Measurements from ENCODE around the gene SLC25A21.
A peak's percentile ranks its signal among the peaks of the same experiment; 100 is the strongest.

Gene SLC25A21

GRCh38 chr14:36683083-36683724, 489.2 kb downstream of the SLC25A21 start:
- no peak for DNase-seq

- no peak for DNase-seq
These were observed 490.1 kb downstream of the SLC25A21 start for GRCh38 chr14:36682338-36682737.

DNA sequence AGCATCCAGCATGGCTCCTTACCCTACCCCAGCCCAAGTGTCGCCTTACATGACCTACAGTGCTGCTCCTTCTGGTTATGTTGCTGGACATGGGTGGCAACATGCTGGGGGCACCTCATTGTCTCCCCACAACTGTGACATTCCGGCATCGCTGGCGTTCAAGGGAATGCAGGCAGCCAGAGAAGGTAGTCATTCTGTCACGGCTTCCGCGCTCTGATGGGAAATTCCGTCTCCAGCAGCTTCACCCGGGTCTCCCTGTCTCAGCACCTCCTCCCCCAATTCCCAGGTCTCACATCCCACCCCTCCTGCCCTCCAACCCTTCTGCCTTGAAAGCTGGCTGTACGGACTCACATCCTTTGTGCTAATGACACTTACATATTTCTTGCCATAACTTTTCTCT, 496.2 kb downstream of the SLC25A21 start:
- no peak for DNase-seq

DNA sequence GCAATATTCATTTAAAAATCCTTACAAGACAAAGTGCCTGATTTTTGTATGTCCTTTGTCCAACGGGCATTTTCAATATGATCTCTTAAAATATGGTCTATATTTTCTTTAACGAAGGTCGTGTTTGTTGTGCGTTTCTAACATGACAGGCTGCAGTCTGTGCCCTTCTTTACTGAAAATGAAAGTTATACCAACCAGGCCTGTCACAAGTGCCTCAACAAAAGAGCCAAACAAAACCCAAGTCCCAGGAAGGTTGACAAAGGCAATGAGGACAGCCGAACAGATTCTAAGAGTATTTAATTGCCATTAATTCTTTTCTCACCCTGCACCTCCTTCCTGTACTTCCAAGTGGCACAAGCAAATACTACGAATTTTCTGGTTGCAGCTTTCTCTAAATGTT, 496.8 kb downstream of the SLC25A21 start:
- DNase-seq = no peak

DNA sequence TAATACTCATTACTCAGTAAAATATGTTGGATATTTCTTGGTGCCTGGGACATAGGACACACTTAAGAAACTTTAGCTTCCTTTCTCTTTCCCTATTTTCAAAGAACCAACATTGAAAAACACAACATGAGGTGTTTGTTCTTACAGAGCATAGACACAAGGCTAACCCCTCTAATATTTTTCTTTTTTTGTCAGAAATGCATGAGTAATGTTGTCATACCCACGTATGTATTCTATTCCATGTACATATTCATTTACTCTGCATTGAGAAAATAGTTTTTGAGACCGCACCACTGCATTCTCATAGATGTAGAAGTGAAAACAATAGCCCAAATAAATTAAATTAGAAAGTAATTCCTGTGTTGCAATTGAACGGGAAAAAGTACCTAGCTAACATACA, 497.7 kb downstream of the SLC25A21 start:
- DNase-seq = no peak

DNA sequence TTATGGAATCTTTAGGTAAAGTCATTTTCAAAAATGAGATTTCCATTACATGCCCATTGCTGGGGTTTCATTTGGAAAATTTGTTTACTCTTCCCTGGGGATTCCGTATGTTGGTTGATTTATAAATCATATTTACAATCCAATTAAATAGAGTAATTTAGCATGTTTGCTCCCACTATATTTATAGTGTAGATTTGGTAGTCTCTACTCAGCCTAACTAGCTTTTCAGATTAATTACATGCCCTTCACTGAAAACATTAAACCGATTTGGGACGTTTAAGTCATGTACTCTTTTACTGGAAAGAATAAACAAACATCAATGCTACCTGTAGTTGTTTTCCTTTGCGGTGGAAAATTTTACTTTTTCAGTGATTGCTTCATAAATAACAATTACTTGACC, 500.3 kb downstream of the SLC25A21 start:
- no peak for DNase-seq

DNA sequence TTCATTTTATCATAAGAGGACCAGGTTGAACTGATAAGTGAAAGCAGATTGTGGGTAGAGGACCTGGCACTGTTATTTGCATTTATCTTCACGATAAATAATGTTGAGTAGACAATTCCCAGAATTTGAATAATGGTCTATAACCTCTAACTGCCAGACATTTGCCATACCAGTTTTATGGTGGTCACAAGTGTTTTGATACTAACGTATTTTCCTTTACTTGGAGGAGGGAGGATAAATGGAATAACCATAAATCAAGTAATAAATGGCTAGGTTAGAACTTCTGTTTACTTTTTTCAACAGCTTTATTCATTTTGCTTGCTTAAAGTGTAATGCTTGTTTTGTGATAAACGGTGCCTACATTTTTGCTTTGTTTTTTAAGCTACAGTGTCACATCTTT, 501.3 kb downstream of the SLC25A21 start:
- no peak for DNase-seq

- DNase-seq = no peak
These were observed 504.7 kb downstream of the SLC25A21 start for GRCh38 chr14:36667679-36668078.

- no peak for DNase-seq
These were observed 505.8 kb downstream of the SLC25A21 start for GRCh38 chr14:36666416-36667206.

GRCh38 chr14:36665887-36666415, 506.5 kb downstream of the SLC25A21 start:
- no peak for DNase-seq

DNA sequence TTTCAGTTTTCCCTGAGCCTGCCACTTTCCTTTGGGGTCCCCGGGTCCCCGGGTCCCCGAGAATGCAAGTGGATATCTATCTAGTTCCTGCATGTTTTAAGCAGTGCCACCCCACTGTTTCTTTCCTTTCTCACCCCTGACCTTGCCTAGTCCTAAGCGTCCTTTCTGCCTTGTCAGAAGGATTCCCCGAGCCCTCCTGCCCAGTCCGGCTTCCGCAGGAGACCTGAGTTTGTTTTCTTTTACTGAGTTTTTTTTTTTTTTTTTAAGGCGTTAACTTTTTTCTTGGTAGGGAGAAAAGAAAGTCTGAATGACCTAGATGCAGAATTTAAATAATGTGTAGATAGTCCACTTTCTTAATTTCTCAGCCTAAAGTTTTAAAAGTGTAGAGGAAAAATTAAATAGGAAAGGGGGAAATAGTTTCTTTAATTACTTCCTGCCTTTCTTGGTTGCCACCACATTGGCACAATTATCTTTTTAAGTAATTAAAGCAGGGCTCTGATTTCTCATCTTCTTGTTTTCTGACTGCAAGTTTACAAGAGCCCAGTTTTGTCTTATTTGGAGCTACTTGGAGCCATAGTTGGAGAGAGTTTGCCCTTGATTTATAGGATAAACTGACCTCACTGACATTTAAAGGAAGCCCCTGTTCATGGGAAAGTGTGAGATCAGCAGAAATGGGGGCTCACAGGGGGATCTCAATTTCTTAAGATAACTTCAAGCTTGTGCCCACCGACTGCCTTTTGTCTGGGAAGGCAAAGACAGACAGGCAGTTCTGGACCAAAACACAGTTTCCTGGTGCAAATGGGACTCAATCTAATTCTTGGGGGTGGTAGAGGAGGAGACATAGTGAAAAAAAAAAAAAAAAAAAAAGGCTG, 507.8 kb downstream of the SLC25A21 start:
- no peak for DNase-seq

DNA sequence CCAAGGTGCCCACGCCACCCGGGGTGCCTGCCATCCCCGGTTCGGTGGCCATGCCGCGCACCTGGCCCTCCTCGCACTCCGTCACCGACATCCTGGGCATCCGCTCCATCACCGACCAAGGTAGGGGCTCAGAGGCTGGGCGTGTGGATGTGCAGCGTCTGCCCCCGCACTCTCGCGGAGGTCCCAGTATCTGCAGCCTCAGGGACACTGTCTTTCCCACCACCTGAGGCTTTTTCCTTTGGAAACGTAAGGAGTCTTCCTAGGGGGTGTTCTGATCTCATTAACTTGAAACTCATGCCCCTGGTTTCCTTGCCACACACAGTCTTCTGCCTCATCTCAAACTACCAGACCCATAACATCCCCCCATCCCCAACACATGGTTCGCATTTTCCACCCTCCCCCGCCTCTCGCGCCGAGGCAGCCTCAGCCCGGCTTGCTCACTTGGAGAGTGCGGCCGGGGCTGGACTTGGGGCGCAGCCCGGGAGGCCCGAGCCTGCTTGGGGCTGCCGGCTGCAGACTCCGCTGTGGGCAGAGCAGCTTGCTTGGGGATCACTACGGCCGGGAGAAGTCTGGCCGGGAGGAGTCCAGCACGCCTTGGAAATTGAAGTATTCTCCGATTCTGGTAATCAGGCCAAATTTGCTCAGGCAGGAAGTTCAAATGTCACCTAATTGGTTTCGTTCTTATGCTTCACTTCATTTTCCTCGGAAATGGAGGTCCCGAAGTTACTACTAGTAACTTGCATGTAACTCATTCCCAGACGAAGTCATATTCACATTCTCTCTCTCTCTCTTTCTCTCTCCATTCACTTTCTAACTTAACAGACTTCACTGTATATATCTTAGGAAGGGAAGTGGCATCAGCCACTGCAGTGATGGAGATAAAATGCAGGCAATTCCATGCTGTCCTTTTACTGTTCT, 508.7 kb downstream of the SLC25A21 start:
- no peak for DNase-seq

- DNase-seq = no peak
These were observed 509.6 kb downstream of the SLC25A21 start for GRCh38 chr14:36662543-36663403.

DNA sequence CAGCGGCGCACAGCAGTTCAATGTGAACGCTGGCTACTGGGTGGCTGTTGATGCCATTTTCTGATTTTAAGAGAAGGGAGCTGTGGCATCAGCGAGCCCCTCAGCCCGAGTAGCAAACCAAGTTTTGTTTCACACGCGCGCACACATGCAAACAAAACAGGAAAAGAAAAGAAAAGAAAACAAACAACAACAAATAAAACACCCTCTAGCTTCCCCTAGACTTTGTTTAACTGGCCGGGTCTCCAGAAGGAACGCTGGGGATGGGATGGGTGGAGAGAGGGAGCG, 510.2 kb downstream of the SLC25A21 start:
- no peak for DNase-seq

DNA sequence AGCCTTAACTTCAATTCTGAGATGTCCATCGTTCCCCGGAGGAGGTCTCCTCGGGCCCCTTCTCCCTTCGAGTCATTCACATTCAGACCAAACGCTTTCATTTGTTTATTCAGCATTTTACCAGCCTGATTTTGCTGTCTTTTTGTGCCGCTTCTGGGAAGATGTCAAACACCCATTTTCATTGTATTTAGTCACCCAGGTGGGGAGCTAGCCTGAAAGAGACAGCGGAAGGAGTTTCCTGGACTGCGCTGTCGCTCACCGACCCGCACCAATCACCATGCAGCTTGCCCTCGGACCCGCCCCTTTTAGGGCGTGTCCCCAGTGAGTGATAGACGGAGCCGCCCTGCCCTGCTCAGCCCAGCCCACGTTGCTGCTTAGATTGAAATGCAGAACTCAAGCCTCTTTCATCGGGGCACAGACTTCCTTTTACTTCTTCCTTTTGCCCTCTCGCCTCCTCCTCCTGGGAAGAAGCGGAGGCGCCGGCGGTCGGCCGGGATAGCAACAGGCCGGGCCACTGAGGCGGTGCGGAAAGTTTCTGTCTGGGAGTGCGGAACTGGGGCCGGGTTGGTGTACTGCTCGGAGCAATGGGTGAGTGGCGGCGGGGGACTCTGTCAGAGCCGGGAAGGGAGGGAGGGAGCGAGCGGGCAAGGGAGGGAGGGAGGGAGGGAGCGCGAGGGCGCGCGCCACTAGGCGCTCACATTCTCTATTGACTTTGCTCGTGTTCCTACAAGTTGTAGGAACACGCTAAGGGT, 510.7 kb downstream of the SLC25A21 start, which contains the start of gene PAX9:
Gene PAX9, plus strand, starts transcription at position 355 of the 752 bp plus-strand sequence. Its CDS starts 230 bp downstream, at position 585.
- peak; percentile 66 for DNase-seq

- DNase-seq = no peak
These were observed 511.5 kb downstream of the SLC25A21 start for GRCh38 chr14:36660736-36661505.

DNA sequence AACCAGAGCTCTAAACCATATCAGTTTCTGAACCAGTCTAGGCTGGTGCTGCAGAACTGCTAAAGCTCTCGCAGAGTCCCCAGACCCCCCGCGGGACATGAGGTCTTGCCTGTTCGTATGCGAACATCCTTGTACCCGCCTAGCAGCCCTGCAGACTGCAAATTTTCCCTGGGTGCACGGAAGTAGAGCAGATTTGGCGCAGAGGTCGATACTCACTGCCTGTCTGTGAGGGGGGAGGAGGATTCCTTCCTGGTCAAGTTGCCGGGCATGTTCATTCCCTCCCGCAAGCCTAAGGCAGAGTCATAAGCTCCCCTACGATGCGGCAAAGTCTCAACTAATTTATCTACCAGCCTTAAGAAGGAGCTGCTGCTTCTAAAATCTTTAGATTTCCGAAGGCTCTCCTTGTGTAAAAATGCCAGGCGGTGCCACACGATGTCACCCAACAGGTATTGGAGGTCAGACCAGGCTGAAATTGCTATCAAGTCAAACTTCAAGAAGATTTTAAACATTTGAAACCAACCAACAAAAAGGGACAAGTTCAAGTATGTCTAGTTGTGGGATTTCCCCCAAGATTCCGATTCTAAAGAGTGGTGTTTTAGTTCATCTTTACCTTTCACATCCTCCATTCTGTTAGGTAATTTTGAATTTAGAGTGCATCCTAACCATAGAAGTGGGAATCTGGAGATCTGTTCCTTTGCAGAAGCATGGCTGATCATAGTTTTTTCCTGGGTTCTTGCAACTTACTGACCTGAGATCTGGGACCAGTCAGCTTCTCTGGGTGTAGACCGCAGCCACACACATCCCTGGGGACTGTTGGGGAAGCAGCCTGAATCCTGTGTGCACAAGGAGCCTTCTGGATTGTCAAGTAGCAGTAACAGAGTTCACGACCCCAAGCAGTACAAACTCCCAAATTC, 512.3 kb downstream of the SLC25A21 start:
- no peak for DNase-seq

DNA sequence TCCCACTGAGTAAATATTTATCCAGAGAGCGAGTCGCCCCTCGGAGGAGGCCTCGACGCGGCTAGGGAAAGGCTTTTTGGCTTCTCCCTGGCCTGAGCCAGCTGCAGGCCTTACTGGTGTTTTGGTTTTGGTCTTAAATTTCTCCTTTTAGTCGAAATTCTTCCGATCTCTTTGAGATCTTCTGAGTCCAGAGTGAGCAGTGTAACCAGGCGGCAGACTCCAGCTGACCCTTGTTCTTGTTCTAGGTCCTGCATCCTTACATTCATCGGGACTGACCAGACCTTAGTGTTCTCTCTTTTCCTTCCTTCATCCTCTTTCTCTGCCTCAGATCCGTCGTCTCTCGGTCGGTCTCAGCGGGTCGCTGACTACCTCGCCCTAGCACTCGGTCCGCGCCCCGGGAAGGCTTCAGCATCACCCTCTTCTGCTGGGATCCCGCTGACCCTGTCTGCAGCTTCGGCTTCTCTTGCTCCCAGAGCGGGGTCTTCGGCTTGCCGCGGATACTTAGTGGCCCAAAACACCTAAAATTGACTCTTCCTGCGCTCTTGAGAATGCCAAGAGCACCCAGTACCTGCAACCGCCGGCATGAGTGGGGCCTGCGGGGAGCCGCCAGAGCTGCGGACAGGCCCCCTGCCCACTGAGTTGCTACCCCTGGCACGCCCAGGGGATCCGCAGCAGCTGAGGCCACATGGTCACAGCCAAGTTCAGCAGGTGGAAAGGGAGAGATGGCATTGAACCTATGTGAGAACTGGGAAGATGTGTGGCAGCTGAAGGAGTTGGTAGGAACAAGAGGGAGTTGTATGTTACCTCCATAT, 513.2 kb downstream of the SLC25A21 start:
- no peak for DNase-seq
